Measurements from ENCODE around the gene IL1RL1.

DNA sequence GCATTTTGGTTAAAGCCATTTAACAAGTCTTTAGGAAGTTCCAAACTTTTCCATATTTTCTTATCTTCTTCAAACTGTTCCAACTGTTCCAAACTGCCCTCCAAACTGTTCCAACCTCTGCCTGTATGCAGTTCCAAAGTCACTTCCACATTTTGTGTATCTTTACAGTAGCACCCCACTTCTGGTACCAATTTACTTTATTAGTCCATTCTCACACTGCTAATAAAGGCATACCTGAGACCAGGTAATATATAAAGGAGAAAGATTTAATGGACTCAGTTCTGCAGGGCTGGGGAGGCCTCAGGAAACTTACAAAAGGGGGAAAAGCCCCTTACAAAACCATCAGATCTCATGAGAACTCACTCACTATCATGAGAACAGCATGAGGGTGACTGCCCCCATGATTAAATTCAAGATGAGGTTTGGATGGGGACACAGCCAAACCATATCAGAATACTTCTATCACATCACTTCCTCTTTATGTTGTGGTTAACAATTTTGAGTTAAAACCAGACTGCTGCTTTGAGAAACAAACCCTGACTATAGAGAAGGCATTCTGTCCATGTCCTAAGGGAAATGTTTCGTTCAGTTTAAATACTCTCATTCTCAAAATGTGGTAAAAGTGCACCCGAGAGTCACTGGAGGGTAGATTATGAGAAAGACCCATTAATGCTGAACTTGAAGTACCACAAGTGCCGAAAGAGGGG is 55.2 kb downstream of the IL1RL1 start:
- TF ChIP-seq EZH2 (IDR thresholded peaks at IDR 0.05; ENCODE audit: low read length, unreplicated experiment) (no peak), EZH2phosphoT487 (IDR thresholded peaks at IDR 0.05; ENCODE audit: borderline replicate concordance, low read length) (no peak)
- TF ChIP-seq, protein P1, sequence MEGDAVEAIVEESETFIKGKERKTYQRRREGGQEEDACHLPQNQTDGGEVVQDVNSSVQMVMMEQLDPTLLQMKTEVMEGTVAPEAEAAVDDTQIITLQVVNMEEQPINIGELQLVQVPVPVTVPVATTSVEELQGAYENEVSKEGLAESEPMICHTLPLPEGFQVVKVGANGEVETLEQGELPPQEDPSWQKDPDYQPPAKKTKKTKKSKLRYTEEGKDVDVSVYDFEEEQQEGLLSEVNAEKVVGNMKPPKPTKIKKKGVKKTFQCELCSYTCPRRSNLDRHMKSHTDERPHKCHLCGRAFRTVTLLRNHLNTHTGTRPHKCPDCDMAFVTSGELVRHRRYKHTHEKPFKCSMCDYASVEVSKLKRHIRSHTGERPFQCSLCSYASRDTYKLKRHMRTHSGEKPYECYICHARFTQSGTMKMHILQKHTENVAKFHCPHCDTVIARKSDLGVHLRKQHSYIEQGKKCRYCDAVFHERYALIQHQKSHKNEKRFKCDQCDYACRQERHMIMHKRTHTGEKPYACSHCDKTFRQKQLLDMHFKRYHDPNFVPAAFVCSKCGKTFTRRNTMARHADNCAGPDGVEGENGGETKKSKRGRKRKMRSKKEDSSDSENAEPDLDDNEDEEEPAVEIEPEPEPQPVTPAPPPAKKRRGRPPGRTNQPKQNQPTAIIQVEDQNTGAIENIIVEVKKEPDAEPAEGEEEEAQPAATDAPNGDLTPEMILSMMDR (conservative IDR thresholded peaks at IDR 0.05; ENCODE audit: low read depth, low read length) = no peak
